NB4 (cell line): ENCODE results near the gene PPA1.
"Not testable (repeated sequence)": the region's sequence is repeated elsewhere in the genome, so short reads cannot be mapped to it uniquely, and the experiment has no call there.

ENCODE experiments used
- MYC ChIP-seq: IDR thresholded peaks from 2 replicates; pipeline ENCODE4 v1.6.1; 2011; ENCODE audit warnings: low read depth, low read length
- POLR2A ChIP-seq: IDR thresholded peaks from 2 replicates; pipeline ENCODE4 v1.6.1; 2011; ENCODE audit warnings: mild to moderate bottlenecking; ENCODE audit not compliant: insufficient read length; ENCODE audit errors: extremely low read depth
- TF ChIP-seq, protein P1 (sequence below): IDR thresholded peaks from one replicate; pipeline ENCODE4 v1.5.1; 2012; ENCODE audit warnings: low read depth, low read length
- TF ChIP-seq, protein P2 (sequence below): IDR thresholded peaks from 2 replicates; pipeline ENCODE4 v1.6.1; 2011; ENCODE audit warnings: low read depth, low read length

DNA sequence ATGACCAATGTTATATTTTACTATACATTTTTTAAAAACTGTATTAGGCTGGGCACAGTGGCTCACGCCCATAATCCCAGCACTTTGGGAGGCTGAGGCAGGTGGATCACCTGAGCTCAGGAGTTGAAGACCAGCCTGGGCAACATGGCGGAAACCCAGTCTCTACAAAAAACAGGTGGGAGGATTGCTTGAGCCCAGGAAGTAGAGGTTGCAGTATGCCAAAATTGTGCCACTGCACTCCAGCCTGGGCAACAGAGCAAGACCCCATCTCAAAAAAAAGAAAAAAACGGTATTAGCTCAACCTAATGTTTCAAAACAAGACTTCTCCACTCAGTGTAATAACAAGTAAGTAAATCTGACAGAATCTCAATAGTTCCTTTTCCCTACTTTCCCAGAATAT is 73.9 kb downstream of the PPA1 start:
- TF ChIP-seq, protein P1, sequence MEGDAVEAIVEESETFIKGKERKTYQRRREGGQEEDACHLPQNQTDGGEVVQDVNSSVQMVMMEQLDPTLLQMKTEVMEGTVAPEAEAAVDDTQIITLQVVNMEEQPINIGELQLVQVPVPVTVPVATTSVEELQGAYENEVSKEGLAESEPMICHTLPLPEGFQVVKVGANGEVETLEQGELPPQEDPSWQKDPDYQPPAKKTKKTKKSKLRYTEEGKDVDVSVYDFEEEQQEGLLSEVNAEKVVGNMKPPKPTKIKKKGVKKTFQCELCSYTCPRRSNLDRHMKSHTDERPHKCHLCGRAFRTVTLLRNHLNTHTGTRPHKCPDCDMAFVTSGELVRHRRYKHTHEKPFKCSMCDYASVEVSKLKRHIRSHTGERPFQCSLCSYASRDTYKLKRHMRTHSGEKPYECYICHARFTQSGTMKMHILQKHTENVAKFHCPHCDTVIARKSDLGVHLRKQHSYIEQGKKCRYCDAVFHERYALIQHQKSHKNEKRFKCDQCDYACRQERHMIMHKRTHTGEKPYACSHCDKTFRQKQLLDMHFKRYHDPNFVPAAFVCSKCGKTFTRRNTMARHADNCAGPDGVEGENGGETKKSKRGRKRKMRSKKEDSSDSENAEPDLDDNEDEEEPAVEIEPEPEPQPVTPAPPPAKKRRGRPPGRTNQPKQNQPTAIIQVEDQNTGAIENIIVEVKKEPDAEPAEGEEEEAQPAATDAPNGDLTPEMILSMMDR = not testable (repeated sequence)
- not testable (repeated sequence) for TF ChIP-seq POLR2A, MYC
- TF ChIP-seq, protein P2, sequence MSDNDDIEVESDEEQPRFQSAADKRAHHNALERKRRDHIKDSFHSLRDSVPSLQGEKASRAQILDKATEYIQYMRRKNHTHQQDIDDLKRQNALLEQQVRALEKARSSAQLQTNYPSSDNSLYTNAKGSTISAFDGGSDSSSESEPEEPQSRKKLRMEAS = not testable (repeated sequence)
